Caco-2 (cell line): ENCODE measurements around the gene MTG1. TPM values are rescaled to one million over a fixed set of nuclear protein-coding genes. Genes with fewer than 3 reads are reported as not detected.

Source experiments
- BruUV-seq: library from RNA; stranded (reverse); fragments of 400-500 nt; replicated peaks from 2 replicates; lab custom pipeline; 2021; lab: Mats Ljungman, UMichigan
- CTCF ChIA-PET: fragments of 300-600 bp; sonication (Branson Sonifier 250); formaldehyde crosslinking; loops from one replicate; lab custom pipeline; 2022; ENCODE audit warnings: antibody characterized with exemption; lab: Charles Lee
- POLR2A ChIA-PET: fragments of 300-600 bp; sonication (Branson Sonifier 250); formaldehyde crosslinking; loops from one replicate; lab custom pipeline; 2022; ENCODE audit warnings: antibody characterized with exemption; lab: Charles Lee
- DNase-seq, 2 experiments: peaks; one replicate each; pipeline versions ENCODE4 v3.0.0 to v3.0.0-alpha.2; 2020 to 2022
- H3K27me3 ChIP-seq: replicated peaks from 2 replicates; pipeline ENCODE4 v1.6.0; 2011; ENCODE audit warnings: low read length; ENCODE audit not compliant: control insufficient read depth, insufficient read depth
- H3K36me3 ChIP-seq: 2 replicates; pipeline ENCODE4 v1.5.1; 2011; ENCODE audit warnings: low read length; ENCODE audit not compliant: control insufficient read depth, insufficient read depth
- H3K4me1 ChIP-seq: fragments of 250-450 bp; sonication (Bioruptor Pico); 2 replicates; pipeline ENCODE4 v1.5.1; 2020; ENCODE audit warnings: mild to moderate bottlenecking
- H3K4me3 ChIP-seq: 2 replicates; pipeline ENCODE4 v1.5.1; 2011; ENCODE audit warnings: low read depth, mild to moderate bottlenecking, control low read depth, low read length
- H3K9me3 ChIP-seq: fragments of 250-450 bp; sonication (Bioruptor Pico); 2 replicates; pipeline ENCODE4 v1.5.1; 2020; ENCODE audit warnings: mild to moderate bottlenecking, moderate library complexity
- H3K27ac Mint-ChIP-seq: one replicate; pipeline ENCODE4 v1.8.0; 2022; ENCODE audit warnings: mixed read lengths; ENCODE audit not compliant: unreplicated experiment
- H3K27me3 Mint-ChIP-seq: one replicate; pipeline ENCODE4 v1.8.0; 2022; ENCODE audit warnings: mixed read lengths; ENCODE audit not compliant: insufficient read depth, unreplicated experiment
- H3K36me3 Mint-ChIP-seq: one replicate; pipeline ENCODE4 v1.8.0; 2022; ENCODE audit warnings: mild to moderate bottlenecking, mixed read lengths; ENCODE audit not compliant: insufficient read depth, unreplicated experiment
- H3K4me1 Mint-ChIP-seq: one replicate; pipeline ENCODE4 v1.8.0; 2022; ENCODE audit warnings: low read depth, mixed read lengths; ENCODE audit not compliant: unreplicated experiment
- H3K4me3 Mint-ChIP-seq: one replicate; pipeline ENCODE4 v1.8.0; 2022; ENCODE audit warnings: mild to moderate bottlenecking, moderate library complexity, mixed read lengths; ENCODE audit not compliant: unreplicated experiment
- H3K9me3 Mint-ChIP-seq: one replicate; pipeline ENCODE4 v1.8.0; 2022; ENCODE audit warnings: mixed read lengths; ENCODE audit not compliant: unreplicated experiment
- CTCF ChIP-seq, 2 experiments: fragments of 200-600 bp in 1 of 2; IDR thresholded peaks; 1 replicate in 1 of 2; 2 replicates in 1 of 2; pipeline versions ENCODE4 v1.5.1 to v1.8.0; 2011 to 2022; ENCODE audit warnings: antibody characterized with exemption in 1 of 2, control low read depth in 1 of 2, inconsistent platforms in 1 of 2, low read depth in 1 of 2, low read length in 1 of 2, mild to moderate bottlenecking in 1 of 2, moderate library complexity in 1 of 2; ENCODE audit not compliant: insufficient read depth in 1 of 2, severe bottlenecking in 1 of 2, unreplicated experiment in 1 of 2
- intact Hi-C: fragments of 100-400 bp; cut with micrococcal nuclease; formaldehyde crosslinking; loops from one replicate; pipeline ENCODE4 v1.10.0; 2022; ENCODE audit not compliant: unreplicated experiment
- total RNA-seq: library from RNA; stranded (reverse); gene quantifications from 2 replicates; pipeline ENCODE4 v1.2.3, GENCODE V29; 2022

The MTG1 gene
- total RNA-seq, 1 experiment from 2014 or later, result 113 TPM

GRCh38 chr10:133355991-133356390 lies 38.0 kb upstream of the MTG1 start:
- TF ChIP-seq CTCF (IDR thresholded peaks at IDR 0.05; ENCODE audit: insufficient read depth in 1 of 2, low read depth in 1 of 2, low read length in 1 of 2, severe bottlenecking in 1 of 2, unreplicated experiment in 1 of 2), result no peak
- POLR2A ChIA-PET, result interaction anchor here (0.6 kb wide), 1 partner anchor 32 kb away, joined by 5 read pairs; no protein-coding TSS in a partner anchor
- peak overlapping the region; percentile 81 for H3K4me3 Mint-ChIP-seq

GRCh38 chr10:133356549-133357284 lies 37.2 kb upstream of the MTG1 start:
- Histone ChIP-seq H3K4me3 (peak overlapping the region; percentile 62), H3K27me3 (no peaks in the 10 kb centered on the region), H3K36me3 (0 out of 2 replicates have a peak, but pooled peaks cover 5% of the 10 kb centered on the region), H3K9me3 (no peaks in the 10 kb centered on the region), H3K4me1 (peaks cover 39% of the 10 kb centered on the region)
- no peaks in the 10 kb centered on the region for H3K27me3 Mint-ChIP-seq
- POLR2A ChIA-PET, result interaction anchor here (1.0 to 1.9 kb wide), 4 partner anchors 9 to 100 kb away, joined by 4 to 14 read pairs (median 6); partner anchors contain the start of gene ECHS1
- CTCF ChIA-PET, result interaction anchor here (1.0 to 1.2 kb wide), 3 partner anchors 9 to 27 kb away, joined by 3 to 7 read pairs (median 7); no protein-coding TSS in a partner anchor
- no peaks in the 10 kb centered on the region for H3K9me3 Mint-ChIP-seq
- TF ChIP-seq CTCF (IDR thresholded peaks at IDR 0.05; ENCODE audit: insufficient read depth in 1 of 2, low read depth in 1 of 2, low read length in 1 of 2, severe bottlenecking in 1 of 2, unreplicated experiment in 1 of 2), result no peak
- H3K27ac Mint-ChIP-seq, result peak overlapping the region; percentile 77
- peaks cover 21% of the 10 kb centered on the region for H3K4me1 Mint-ChIP-seq
- intact Hi-C loops, result loop anchor here (1.0 to 2.0 kb wide), 2 partner anchors 16 to 38 kb away; partner anchors contain the start of genes ECHS1 and MTG1
- peak overlapping the region; percentile 81 for H3K4me3 Mint-ChIP-seq
- BruUV-seq, result TSS peak; percentile 16
- no peak for DNase-seq
- H3K36me3 Mint-ChIP-seq, result peaks cover 26% of the 10 kb centered on the region

More at GRCh38 chr10:133355991-133356390, 38.0 kb upstream of the MTG1 start:
- no peaks in the 10 kb centered on the region for H3K9me3 Mint-ChIP-seq
- no peaks in the 10 kb centered on the region for H3K27me3 ChIP-seq
- peak overlapping the region; percentile 62; the same call in 1 of the 2 replicates for H3K4me3 ChIP-seq
- BruUV-seq, result no TSS peak
- no peaks in the 10 kb centered on the region for H3K9me3 ChIP-seq
- H3K36me3 ChIP-seq, result 0 out of 2 replicates have a peak, but pooled peaks cover 5% of the 10 kb centered on the region
- H3K36me3 Mint-ChIP-seq, result peaks cover 26% of the 10 kb centered on the region
- no peaks in the 10 kb centered on the region for H3K27me3 Mint-ChIP-seq
- peaks cover 14% of the 10 kb centered on the region for H3K4me1 Mint-ChIP-seq
- DNase-seq, result no peak
- H3K4me1 ChIP-seq, result peaks cover 41% of the 10 kb centered on the region
- intact Hi-C loops, result loop anchor here (2.0 kb wide), 1 partner anchor 17 kb away; the partner anchor contains the start of gene ECHS1
- H3K27ac Mint-ChIP-seq, result peak overlapping the region; percentile 35
- CTCF ChIA-PET, result interaction anchor here (0.5 kb wide), 1 partner anchor 55 kb away, joined by 11 read pairs; no protein-coding TSS in a partner anchor
